Panc1 (cell line): ENCODE results near the gene IYD. TPM values are rescaled to one million over a fixed set of nuclear protein-coding genes. Genes with fewer than 3 reads are reported as not detected.

Experiments used
- ATAC-seq: fragments of 200-7000 bp; cut with Tn5 transposase; 2 replicates; pipeline ENCODE4 v1.9.1; 2020; ENCODE audit warnings: mild to moderate bottlenecking, moderate library complexity
- BruUV-seq: library from RNA; stranded (reverse); fragments of 400-500 nt; replicated peaks from 2 replicates; lab custom pipeline; 2021; lab: Mats Ljungman, UMichigan
- CTCF ChIA-PET: fragments of 300-600 bp; sonication (Branson Sonifier 250); formaldehyde crosslinking; loops from one replicate; lab custom pipeline; 2022; ENCODE audit warnings: antibody characterized with exemption; lab: Charles Lee
- POLR2A ChIA-PET: fragments of 300-600 bp; sonication (Branson Sonifier 250); formaldehyde crosslinking; loops from one replicate; lab custom pipeline; 2022; ENCODE audit warnings: antibody characterized with exemption; lab: Charles Lee
- DNase-seq: peaks from one replicate; pipeline ENCODE4 v3.0.0-alpha.2; 2010; ENCODE audit warnings: low read depth, low spot score
- H3K27ac ChIP-seq: 2 replicates; pipeline ENCODE4 v1.5.1; 2011; ENCODE audit warnings: mild to moderate bottlenecking, low read length, inconsistent platforms
- H3K27me3 ChIP-seq: fragments of 200-500 bp; sonication (Bioruptor generic); 2 replicates; pipeline ENCODE4 v1.6.0; 2014; ENCODE audit warnings: low read length, inconsistent platforms; ENCODE audit not compliant: control insufficient read depth, insufficient read depth
- H3K36me3 ChIP-seq: fragments of 200-500 bp; sonication (Bioruptor generic); 2 replicates; pipeline ENCODE4 v1.5.1; 2014; ENCODE audit warnings: inconsistent platforms, mild to moderate bottlenecking, low read length, moderate library complexity; ENCODE audit not compliant: control insufficient read depth, insufficient read depth
- H3K4me1 ChIP-seq: 2 replicates; pipeline ENCODE4 v1.5.1; 2011; ENCODE audit warnings: inconsistent platforms, mild to moderate bottlenecking, low read length, moderate library complexity; ENCODE audit not compliant: control insufficient read depth, insufficient read depth
- H3K4me3 ChIP-seq, 2 experiments: 2 replicates each; pipeline ENCODE4 v1.5.1; 2011 to 2012; ENCODE audit warnings: low read depth in 2 of 2, low read length in 2 of 2, mild to moderate bottlenecking in 2 of 2, inconsistent platforms in 1 of 2, moderate library complexity in 1 of 2
- H3K9me3 ChIP-seq: fragments of 200-500 bp; sonication (Bioruptor generic); 2 replicates; pipeline ENCODE4 v1.5.1; 2014; ENCODE audit warnings: low read depth, mild to moderate bottlenecking, inconsistent platforms, low read length, moderate library complexity; ENCODE audit not compliant: control insufficient read depth, insufficient read depth
- POLR2AphosphoS5 ChIP-seq: IDR thresholded peaks from 2 replicates; pipeline ENCODE4 v1.6.1; 2012; ENCODE audit warnings: mild to moderate bottlenecking, low read depth, low read length, moderate library complexity
- SIN3A ChIP-seq: IDR thresholded peaks from 2 replicates; pipeline ENCODE4 v1.6.1; 2012; ENCODE audit warnings: low read depth, mild to moderate bottlenecking, low read length, moderate library complexity, borderline replicate concordance; ENCODE audit not compliant: insufficient read depth
- TCF7L2 ChIP-seq: IDR thresholded peaks from 2 replicates; pipeline ENCODE4 v1.6.1; 2011; ENCODE audit warnings: mild to moderate bottlenecking, low read depth, low read length, inconsistent platforms
- in situ Hi-C: cut with HindIII; loops from 2 replicates; pipeline ENCODE4 v1.10.0; 2016; ENCODE audit warnings: low sequenced_read_pairs, low pct_unique_long_range_greater_than_20kb
- intact Hi-C: fragments of 100-400 bp; cut with micrococcal nuclease; formaldehyde crosslinking; loops from one replicate; pipeline ENCODE4 v1.10.0; 2022; ENCODE audit not compliant: unreplicated experiment
- total RNA-seq: library from RNA; stranded (reverse); gene quantifications from one replicate; pipeline ENCODE4 v1.2.1, GENCODE V29; 2021; ENCODE audit not compliant: unreplicated experiment
- TF ChIP-seq, protein P1 (sequence below), 2 experiments: IDR thresholded peaks; 2 replicates each; pipeline ENCODE4 v1.6.1; 2011 to 2012; ENCODE audit warnings: low read depth in 2 of 2, control low read depth in 1 of 2, low read length in 1 of 2, mild to moderate bottlenecking in 1 of 2, moderate library complexity in 1 of 2; ENCODE audit not compliant: insufficient read depth in 1 of 2
- TF ChIP-seq, protein P2 (sequence below): fragments of 450-650 bp; IDR thresholded peaks from 2 replicates; pipeline ENCODE4 v1.5.1; 2017; ENCODE audit warnings: mild to moderate bottlenecking

The IYD gene
- total RNA-seq, 1 experiment from 2014 or later, result 0.03 TPM

DNA sequence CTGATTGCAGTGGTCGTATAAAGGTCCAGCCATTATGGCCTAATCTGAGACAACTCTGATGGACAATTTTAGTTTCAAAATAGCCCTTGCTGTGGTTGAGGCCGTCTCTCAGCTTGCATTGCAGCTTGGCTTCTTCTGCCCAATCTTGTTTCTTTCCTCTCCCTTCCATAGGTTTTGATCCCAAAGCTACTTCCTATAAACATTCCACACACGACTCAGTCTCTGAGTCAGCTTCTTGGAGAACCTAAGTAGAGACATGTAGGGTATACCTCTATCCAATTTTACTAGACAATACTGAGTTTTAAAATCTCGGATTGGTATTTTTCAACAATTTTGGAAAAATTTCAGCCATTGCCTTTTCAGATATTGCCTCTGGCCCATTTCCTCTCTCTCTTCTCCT is 13.4 kb downstream of the IYD start:
- intact Hi-C loops (no loop called here), in situ Hi-C loops (no loop called here)
- no TSS peak for BruUV-seq
- no peaks in the 10 kb centered on the region for H3K36me3 ChIP-seq
- H3K27me3 ChIP-seq, result 0 out of 2 replicates have a peak, but pooled peaks cover 2% of the 10 kb centered on the region
- ATAC-seq, result no peak
- ChIA-PET POLR2A (no interaction called here), CTCF (interaction anchor here (0.7 kb wide), 1 partner anchor 356 kb away, joined by 3 read pairs; no protein-coding TSS in a partner anchor)
- no peak overlapping the region for H3K27ac ChIP-seq
- TF ChIP-seq, protein P1, sequence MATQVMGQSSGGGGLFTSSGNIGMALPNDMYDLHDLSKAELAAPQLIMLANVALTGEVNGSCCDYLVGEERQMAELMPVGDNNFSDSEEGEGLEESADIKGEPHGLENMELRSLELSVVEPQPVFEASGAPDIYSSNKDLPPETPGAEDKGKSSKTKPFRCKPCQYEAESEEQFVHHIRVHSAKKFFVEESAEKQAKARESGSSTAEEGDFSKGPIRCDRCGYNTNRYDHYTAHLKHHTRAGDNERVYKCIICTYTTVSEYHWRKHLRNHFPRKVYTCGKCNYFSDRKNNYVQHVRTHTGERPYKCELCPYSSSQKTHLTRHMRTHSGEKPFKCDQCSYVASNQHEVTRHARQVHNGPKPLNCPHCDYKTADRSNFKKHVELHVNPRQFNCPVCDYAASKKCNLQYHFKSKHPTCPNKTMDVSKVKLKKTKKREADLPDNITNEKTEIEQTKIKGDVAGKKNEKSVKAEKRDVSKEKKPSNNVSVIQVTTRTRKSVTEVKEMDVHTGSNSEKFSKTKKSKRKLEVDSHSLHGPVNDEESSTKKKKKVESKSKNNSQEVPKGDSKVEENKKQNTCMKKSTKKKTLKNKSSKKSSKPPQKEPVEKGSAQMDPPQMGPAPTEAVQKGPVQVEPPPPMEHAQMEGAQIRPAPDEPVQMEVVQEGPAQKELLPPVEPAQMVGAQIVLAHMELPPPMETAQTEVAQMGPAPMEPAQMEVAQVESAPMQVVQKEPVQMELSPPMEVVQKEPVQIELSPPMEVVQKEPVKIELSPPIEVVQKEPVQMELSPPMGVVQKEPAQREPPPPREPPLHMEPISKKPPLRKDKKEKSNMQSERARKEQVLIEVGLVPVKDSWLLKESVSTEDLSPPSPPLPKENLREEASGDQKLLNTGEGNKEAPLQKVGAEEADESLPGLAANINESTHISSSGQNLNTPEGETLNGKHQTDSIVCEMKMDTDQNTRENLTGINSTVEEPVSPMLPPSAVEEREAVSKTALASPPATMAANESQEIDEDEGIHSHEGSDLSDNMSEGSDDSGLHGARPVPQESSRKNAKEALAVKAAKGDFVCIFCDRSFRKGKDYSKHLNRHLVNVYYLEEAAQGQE (IDR thresholded peaks at IDR 0.05; ENCODE audit: insufficient read depth in 1 of 2, low read depth in 2 of 2, low read length in 1 of 2), result no peak
- no peak for TF ChIP-seq TCF7L2
- TF ChIP-seq SIN3A, result no peak
- no peak for TF ChIP-seq POLR2AphosphoS5
- TF ChIP-seq, protein P2, sequence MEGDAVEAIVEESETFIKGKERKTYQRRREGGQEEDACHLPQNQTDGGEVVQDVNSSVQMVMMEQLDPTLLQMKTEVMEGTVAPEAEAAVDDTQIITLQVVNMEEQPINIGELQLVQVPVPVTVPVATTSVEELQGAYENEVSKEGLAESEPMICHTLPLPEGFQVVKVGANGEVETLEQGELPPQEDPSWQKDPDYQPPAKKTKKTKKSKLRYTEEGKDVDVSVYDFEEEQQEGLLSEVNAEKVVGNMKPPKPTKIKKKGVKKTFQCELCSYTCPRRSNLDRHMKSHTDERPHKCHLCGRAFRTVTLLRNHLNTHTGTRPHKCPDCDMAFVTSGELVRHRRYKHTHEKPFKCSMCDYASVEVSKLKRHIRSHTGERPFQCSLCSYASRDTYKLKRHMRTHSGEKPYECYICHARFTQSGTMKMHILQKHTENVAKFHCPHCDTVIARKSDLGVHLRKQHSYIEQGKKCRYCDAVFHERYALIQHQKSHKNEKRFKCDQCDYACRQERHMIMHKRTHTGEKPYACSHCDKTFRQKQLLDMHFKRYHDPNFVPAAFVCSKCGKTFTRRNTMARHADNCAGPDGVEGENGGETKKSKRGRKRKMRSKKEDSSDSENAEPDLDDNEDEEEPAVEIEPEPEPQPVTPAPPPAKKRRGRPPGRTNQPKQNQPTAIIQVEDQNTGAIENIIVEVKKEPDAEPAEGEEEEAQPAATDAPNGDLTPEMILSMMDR, result no peak
- no peak for DNase-seq
- H3K4me3 ChIP-seq, result no peak overlapping the region
- no peaks in the 10 kb centered on the region for H3K9me3 ChIP-seq
- H3K4me1 ChIP-seq, result no peaks in the 10 kb centered on the region

DNA sequence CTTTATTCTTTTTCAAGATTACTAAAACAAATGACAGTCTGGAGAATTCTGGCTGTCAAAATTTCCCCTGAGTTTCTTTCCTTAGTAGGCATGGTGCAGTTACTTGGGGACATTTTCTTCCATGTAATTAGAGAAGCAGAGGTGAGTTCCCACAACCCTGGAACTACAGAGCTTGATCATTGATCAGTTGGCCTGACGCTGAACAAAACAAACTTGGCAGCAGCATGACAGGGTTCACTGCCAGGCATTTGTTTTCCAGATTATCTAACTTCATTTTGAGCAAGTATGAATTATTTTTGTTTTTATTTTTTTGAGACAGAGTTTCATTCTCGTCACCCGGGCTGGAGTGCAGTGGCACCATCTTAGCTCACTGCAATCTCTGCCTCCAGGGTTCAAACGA is 22.6 kb downstream of the IYD start:
- no peak for TF ChIP-seq POLR2AphosphoS5
- TF ChIP-seq, protein P2, result no peak
- TF ChIP-seq, protein P1 (IDR thresholded peaks at IDR 0.05; ENCODE audit: insufficient read depth in 1 of 2, low read depth in 2 of 2, low read length in 1 of 2), result no peak
- ATAC-seq (no peak), DNase-seq (no peak)
- Histone ChIP-seq H3K9me3 (no peaks in the 10 kb centered on the region), H3K4me3 (no peak overlapping the region), H3K27ac (no peak overlapping the region), H3K4me1 (no peaks in the 10 kb centered on the region), H3K36me3 (no peaks in the 10 kb centered on the region), H3K27me3 (0 out of 2 replicates have a peak, but pooled peaks cover 3% of the 10 kb centered on the region)
- BruUV-seq, result no TSS peak
- intact Hi-C loops, result no loop called here
- CTCF ChIA-PET, result no interaction called here
- POLR2A ChIA-PET, result interaction anchor here (0.6 kb wide), 1 partner anchor 37 kb away, joined by 6 read pairs; no protein-coding TSS in a partner anchor
- in situ Hi-C loops, result no loop called here
